H9 (cell line): ENCODE data around the gene TMED8. TPM values are rescaled to one million over a fixed set of nuclear protein-coding genes. Genes with fewer than 3 reads are reported as not detected.

ENCODE experiments used
- DNase-seq: peaks from one replicate; pipeline ENCODE4 v3.0.0-alpha.2; 2017
- H2AFZ ChIP-seq: one replicate; pipeline ENCODE4 v1.6.1; 2013; ENCODE audit warnings: mild to moderate bottlenecking, low read length, control low read depth, moderate library complexity
- H2AK5ac ChIP-seq: 2 replicates; pipeline ENCODE4 v1.6.1; 2013; ENCODE audit warnings: low read length, control low read depth, mixed read lengths; ENCODE audit not compliant: insufficient read length
- H2BK120ac ChIP-seq: one replicate; pipeline ENCODE4 v1.6.1; 2013; ENCODE audit warnings: low read depth, mild to moderate bottlenecking, low read length, control low read depth, inconsistent platforms; ENCODE audit not compliant: poor library complexity, severe bottlenecking
- H2BK12ac ChIP-seq: 2 replicates; pipeline ENCODE4 v1.6.1; 2013; ENCODE audit warnings: low read length, control low read depth, mixed read lengths, low read depth; ENCODE audit not compliant: insufficient read length
- H2BK15ac ChIP-seq: 2 replicates; pipeline ENCODE4 v1.6.1; 2013; ENCODE audit warnings: low read depth, low read length, control low read depth
- H2BK20ac ChIP-seq: one replicate; pipeline ENCODE4 v1.6.1; 2013; ENCODE audit warnings: low read depth, mild to moderate bottlenecking, low read length, control low read depth, inconsistent platforms; ENCODE audit not compliant: poor library complexity, severe bottlenecking
- H2BK5ac ChIP-seq: 2 replicates; pipeline ENCODE4 v1.6.1; 2013; ENCODE audit warnings: low read length, control low read depth, mixed read lengths; ENCODE audit not compliant: insufficient read length
- H3K14ac ChIP-seq: 2 replicates; pipeline ENCODE4 v1.6.1; 2013; ENCODE audit warnings: low read length, control low read depth; ENCODE audit not compliant: insufficient read depth
- H3K18ac ChIP-seq: 2 replicates; pipeline ENCODE4 v1.6.1; 2013; ENCODE audit warnings: low read depth, mild to moderate bottlenecking, mixed read lengths, low read length, control low read depth; ENCODE audit not compliant: insufficient read length
- H3K23ac ChIP-seq: 2 replicates; pipeline ENCODE4 v1.6.1; 2013; ENCODE audit warnings: low read length, control low read depth, mixed read lengths, low read depth; ENCODE audit not compliant: insufficient read length
- H3K23me2 ChIP-seq: 2 replicates; pipeline ENCODE4 v1.6.1; 2013; ENCODE audit warnings: low read depth, mild to moderate bottlenecking, mixed read lengths, low read length, control low read depth; ENCODE audit not compliant: insufficient read length, poor library complexity, severe bottlenecking
- H3K27ac ChIP-seq: 2 replicates; pipeline ENCODE4 v1.5.1; 2013; ENCODE audit warnings: low read length, control low read depth, mixed read lengths, low read depth; ENCODE audit not compliant: insufficient read length
- H3K27me3 ChIP-seq: 2 replicates; pipeline ENCODE4 v1.6.1; 2013; ENCODE audit warnings: low read length, control low read depth, inconsistent platforms; ENCODE audit not compliant: insufficient read depth
- H3K4ac ChIP-seq: 2 replicates; pipeline ENCODE4 v1.6.1; 2013; ENCODE audit warnings: low read depth, mild to moderate bottlenecking, control low read depth, inconsistent platforms, low read length, moderate library complexity
- H3K4me1 ChIP-seq: 2 replicates; pipeline ENCODE4 v1.6.1; 2013; ENCODE audit warnings: low read length, control low read depth, inconsistent platforms; ENCODE audit not compliant: insufficient read depth
- H3K4me2 ChIP-seq: 2 replicates; pipeline ENCODE4 v1.6.1; 2013; ENCODE audit warnings: low read length, control low read depth, mixed read lengths; ENCODE audit not compliant: insufficient read length, insufficient read depth
- H3K56ac ChIP-seq: 2 replicates; pipeline ENCODE4 v1.6.1; 2013; ENCODE audit warnings: low read depth, mild to moderate bottlenecking, mixed read lengths, low read length, control low read depth; ENCODE audit not compliant: insufficient read length
- H3K79me1 ChIP-seq: 2 replicates; pipeline ENCODE4 v1.6.1; 2013; ENCODE audit warnings: low read depth, mild to moderate bottlenecking, moderate library complexity, low read length, control low read depth, inconsistent platforms; ENCODE audit not compliant: insufficient read depth, poor library complexity, severe bottlenecking
- H3K79me2 ChIP-seq: 2 replicates; pipeline ENCODE4 v1.6.1; 2013; ENCODE audit warnings: low read length, control low read depth, inconsistent platforms; ENCODE audit not compliant: insufficient read depth
- H3K9ac ChIP-seq: 2 replicates; pipeline ENCODE4 v1.6.1; 2013; ENCODE audit warnings: low read length, control low read depth, mixed read lengths; ENCODE audit not compliant: insufficient read length; ENCODE audit errors: extremely low read depth
- H3K9me3 ChIP-seq: one replicate; pipeline ENCODE4 v1.6.1; 2013; ENCODE audit warnings: low read depth, low read length, inconsistent platforms; ENCODE audit not compliant: control insufficient read depth
- H3T11ph ChIP-seq: one replicate; pipeline ENCODE4 v1.6.1; 2013; ENCODE audit warnings: mild to moderate bottlenecking, low read length, control low read depth, inconsistent platforms
- H4K20me1 ChIP-seq: one replicate; pipeline ENCODE4 v1.6.1; 2013; ENCODE audit not compliant: control insufficient read depth, insufficient read length, insufficient read depth
- H4K5ac ChIP-seq: 2 replicates; pipeline ENCODE4 v1.6.1; 2013; ENCODE audit warnings: low read depth, mild to moderate bottlenecking, mixed read lengths, low read length, control low read depth; ENCODE audit not compliant: insufficient read length
- H4K8ac ChIP-seq: replicated peaks from 2 replicates; pipeline ENCODE4 v1.6.1; 2013; ENCODE audit warnings: low read length, control low read depth, mixed read lengths, low read depth; ENCODE audit not compliant: insufficient read length
- H4K91ac ChIP-seq: 2 replicates; pipeline ENCODE4 v1.6.1; 2013; ENCODE audit warnings: low read depth, mild to moderate bottlenecking, moderate library complexity, mixed read lengths, low read length, control low read depth; ENCODE audit not compliant: insufficient read length
- H3K27ac Mint-ChIP-seq, 3 experiments: 2 replicates in 2 of 3; 3 replicates in 1 of 3; pipeline ENCODE4 v1.8.0; 2020 to 2021; ENCODE audit warnings: mixed read lengths in 3 of 3, mild to moderate bottlenecking in 1 of 3, moderate library complexity in 1 of 3
- H3K27me3 Mint-ChIP-seq: 2 replicates; pipeline ENCODE4 v1.8.0; 2021; ENCODE audit warnings: low read depth, mild to moderate bottlenecking, moderate library complexity, mixed read lengths
- H3K36me3 Mint-ChIP-seq, 3 experiments: 2 replicates in 2 of 3; 3 replicates in 1 of 3; pipeline ENCODE4 v1.8.0; 2020 to 2021; ENCODE audit warnings: low read depth in 3 of 3, mixed read lengths in 3 of 3; ENCODE audit not compliant: insufficient read depth in 1 of 3
- H3K4me1 Mint-ChIP-seq, 2 experiments: 2 replicates each; pipeline ENCODE4 v1.8.0; 2020; ENCODE audit warnings: mixed read lengths in 2 of 2
- H3K4me3 Mint-ChIP-seq, 2 experiments: 2 replicates in 1 of 2; 3 replicates in 1 of 2; pipeline ENCODE4 v1.8.0; 2020 to 2021; ENCODE audit warnings: mild to moderate bottlenecking in 2 of 2, mixed read lengths in 2 of 2, moderate library complexity in 1 of 2
- H3K9me3 Mint-ChIP-seq, 2 experiments: 2 replicates in 1 of 2; 3 replicates in 1 of 2; pipeline ENCODE4 v1.8.0; 2020; ENCODE audit warnings: mild to moderate bottlenecking in 2 of 2, mixed read lengths in 2 of 2, moderate library complexity in 1 of 2
- WGBS: extraction: QIAGEN DNeasy Blood & Tissue Kit; methylation state at CpG from one replicate; pipeline ENCODE4 v1.1.7; 2013; ENCODE audit warnings: missing lambda C conversion rate, low lambda C conversion rate, mixed read lengths; ENCODE audit not compliant: insufficient read length; ENCODE audit errors: extremely low coverage; 5-methylcytosine and 5-hydroxymethylcytosine counted together
- total RNA-seq: library from RNA; stranded (reverse); gene quantifications from 2 replicates; pipeline ENCODE4 v1.2.1, GENCODE V29; 2021
- TF ChIP-seq, protein P1 (sequence below): fragments of 200-600 bp; sonication (generic); conservative IDR thresholded peaks from 3 replicates; pipeline ENCODE4 v1.8.0; 2021; ENCODE audit warnings: antibody characterized with exemption, mild to moderate bottlenecking

The TMED8 gene
- total RNA-seq, 1 experiment from 2014 or later, result 9.5 TPM

DNA sequence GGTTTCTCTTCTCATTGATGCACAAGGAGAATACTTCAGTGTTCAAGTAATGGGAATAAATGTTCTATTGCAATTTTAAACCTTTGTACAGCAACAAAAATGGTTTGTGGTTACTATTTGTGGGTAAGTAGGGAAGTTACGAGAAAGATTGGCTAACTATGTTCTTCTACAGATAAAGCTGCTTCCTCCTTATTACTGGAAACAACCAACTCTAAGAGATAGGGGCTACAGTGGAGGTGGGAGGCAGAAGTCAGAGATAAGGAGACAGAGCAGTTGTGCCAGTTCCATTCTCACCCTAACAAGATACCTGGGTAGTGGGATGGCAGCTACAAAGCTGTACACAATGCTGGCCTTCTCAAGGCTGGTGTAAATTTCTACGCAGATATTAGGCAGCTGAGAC lies 30.3 kb upstream of the TMED8 start:
- H2AK5ac ChIP-seq, result no peak overlapping the region
- H2BK20ac ChIP-seq, result no peak overlapping the region
- H3K27ac ChIP-seq, result no peak overlapping the region
- Mint-ChIP-seq H3K9me3 (no peaks in the 10 kb centered on the region), H3K27ac (no peak overlapping the region), H3K4me1 (peaks cover 0 to 4% of the 10 kb centered on the region in 2 experiments; a peak in 1 of 4 replicates), H3K4me3 (no peak overlapping the region), H3K36me3 (no peaks in the 10 kb centered on the region), H3K27me3 (no peaks in the 10 kb centered on the region)
- H2BK120ac ChIP-seq, result no peak overlapping the region
- no peak overlapping the region for H3T11ph ChIP-seq
- H3K18ac ChIP-seq, result no peak overlapping the region
- no peak overlapping the region for H4K8ac ChIP-seq
- WGBS, result no CpG with 5 or more reads among the region's 2 CpGs
- H3K4me1 ChIP-seq, result no peaks in the 10 kb centered on the region
- no peak overlapping the region for H3K4me2 ChIP-seq
- no peak overlapping the region for H2AFZ ChIP-seq
- no peak for DNase-seq
- H2BK5ac ChIP-seq, result no peak overlapping the region
- TF ChIP-seq, protein P1, sequence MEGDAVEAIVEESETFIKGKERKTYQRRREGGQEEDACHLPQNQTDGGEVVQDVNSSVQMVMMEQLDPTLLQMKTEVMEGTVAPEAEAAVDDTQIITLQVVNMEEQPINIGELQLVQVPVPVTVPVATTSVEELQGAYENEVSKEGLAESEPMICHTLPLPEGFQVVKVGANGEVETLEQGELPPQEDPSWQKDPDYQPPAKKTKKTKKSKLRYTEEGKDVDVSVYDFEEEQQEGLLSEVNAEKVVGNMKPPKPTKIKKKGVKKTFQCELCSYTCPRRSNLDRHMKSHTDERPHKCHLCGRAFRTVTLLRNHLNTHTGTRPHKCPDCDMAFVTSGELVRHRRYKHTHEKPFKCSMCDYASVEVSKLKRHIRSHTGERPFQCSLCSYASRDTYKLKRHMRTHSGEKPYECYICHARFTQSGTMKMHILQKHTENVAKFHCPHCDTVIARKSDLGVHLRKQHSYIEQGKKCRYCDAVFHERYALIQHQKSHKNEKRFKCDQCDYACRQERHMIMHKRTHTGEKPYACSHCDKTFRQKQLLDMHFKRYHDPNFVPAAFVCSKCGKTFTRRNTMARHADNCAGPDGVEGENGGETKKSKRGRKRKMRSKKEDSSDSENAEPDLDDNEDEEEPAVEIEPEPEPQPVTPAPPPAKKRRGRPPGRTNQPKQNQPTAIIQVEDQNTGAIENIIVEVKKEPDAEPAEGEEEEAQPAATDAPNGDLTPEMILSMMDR, result no peak
- H4K91ac ChIP-seq, result no peak overlapping the region
- no peaks in the 10 kb centered on the region for H3K23me2 ChIP-seq
- H3K9ac ChIP-seq, result no peak overlapping the region
- H3K56ac ChIP-seq, result no peak overlapping the region
- H3K27me3 ChIP-seq, result no peaks in the 10 kb centered on the region
- no peak overlapping the region for H4K5ac ChIP-seq
- no peaks in the 10 kb centered on the region for H3K9me3 ChIP-seq
- H2BK12ac ChIP-seq, result no peak overlapping the region
- no peak overlapping the region for H3K4ac ChIP-seq
- no peak overlapping the region for H3K14ac ChIP-seq
- H2BK15ac ChIP-seq, result no peak overlapping the region
- no peak overlapping the region for H3K23ac ChIP-seq
- no peaks in the 10 kb centered on the region for H3K79me1 ChIP-seq
- no peaks in the 10 kb centered on the region for H3K79me2 ChIP-seq
- no peaks in the 10 kb centered on the region for H4K20me1 ChIP-seq
